COLO668 (cell line): ENCODE measurements around the gene JPH3.

Experiments
- DNase-seq: peaks from one replicate; lab custom pipeline; 2025; ENCODE audit not compliant: unreplicated experiment; lab: John Stamatoyannopoulos, UW

Gene JPH3

DNA sequence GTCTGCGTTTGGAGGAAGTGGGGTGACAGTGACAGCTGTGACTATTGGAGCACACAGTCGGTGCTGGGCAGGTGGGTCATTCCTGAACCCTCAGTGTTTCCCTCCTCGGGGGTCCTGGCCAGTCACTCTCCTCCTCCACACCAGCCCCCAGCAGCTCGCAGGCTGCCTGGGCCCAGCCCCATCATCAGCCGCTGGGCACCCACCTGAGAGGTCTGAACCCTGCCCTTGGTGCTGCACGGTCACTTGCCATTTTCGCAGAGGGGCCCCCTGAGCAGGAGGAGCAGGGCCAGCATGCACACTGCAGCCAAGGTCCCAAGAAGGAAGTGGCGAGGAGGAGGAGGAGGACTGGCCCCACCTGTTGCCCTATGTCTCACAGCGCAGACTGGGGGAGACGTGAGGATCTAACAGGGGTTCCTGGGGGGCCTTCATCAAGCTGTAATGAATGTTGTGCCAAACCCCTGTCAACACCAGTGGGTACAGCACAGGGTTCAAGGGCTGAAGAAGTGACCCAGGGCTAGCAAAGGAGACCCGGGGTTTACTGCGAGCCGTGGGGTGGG is 23.0 kb downstream of the JPH3 start:
- no peak for DNase-seq

DNA sequence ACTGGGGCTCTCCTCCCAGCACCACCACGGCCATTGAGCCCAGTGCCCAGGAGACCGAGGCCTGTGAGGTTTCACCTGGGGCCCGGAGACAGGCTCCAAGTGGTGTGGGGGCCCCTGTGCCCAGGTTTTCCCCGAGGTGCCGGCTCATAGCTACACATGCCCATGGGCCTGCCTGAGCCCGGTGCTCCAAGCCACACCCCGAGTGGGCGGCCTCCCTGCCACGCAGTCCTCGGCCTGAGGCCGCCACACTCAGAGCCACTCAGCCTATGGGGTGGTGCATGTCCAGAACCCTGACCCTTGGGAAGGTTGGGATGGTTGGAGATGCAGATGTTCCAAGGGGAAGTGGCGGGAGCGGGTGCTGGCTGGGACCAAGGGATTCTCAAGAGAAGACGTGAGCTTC is 24.1 kb downstream of the JPH3 start:
- DNase-seq = no peak

GRCh38 chr16:87626905-87627304 is 24.6 kb downstream of the JPH3 start:
- no peak for DNase-seq

GRCh38 chr16:87627542-87628245 is 25.4 kb downstream of the JPH3 start:
- no peak for DNase-seq

- DNase-seq = no peak
These were observed 26.1 kb downstream of the JPH3 start for GRCh38 chr16:87628246-87628923.

- peak; percentile 12 for DNase-seq
These were observed 26.6 kb downstream of the JPH3 start for GRCh38 chr16:87628940-87629339.

- no peak for DNase-seq
These were observed 28.8 kb downstream of the JPH3 start for GRCh38 chr16:87631067-87631466.

GRCh38 chr16:87634411-87634810 is 32.1 kb downstream of the JPH3 start:
- no peak for DNase-seq

DNA sequence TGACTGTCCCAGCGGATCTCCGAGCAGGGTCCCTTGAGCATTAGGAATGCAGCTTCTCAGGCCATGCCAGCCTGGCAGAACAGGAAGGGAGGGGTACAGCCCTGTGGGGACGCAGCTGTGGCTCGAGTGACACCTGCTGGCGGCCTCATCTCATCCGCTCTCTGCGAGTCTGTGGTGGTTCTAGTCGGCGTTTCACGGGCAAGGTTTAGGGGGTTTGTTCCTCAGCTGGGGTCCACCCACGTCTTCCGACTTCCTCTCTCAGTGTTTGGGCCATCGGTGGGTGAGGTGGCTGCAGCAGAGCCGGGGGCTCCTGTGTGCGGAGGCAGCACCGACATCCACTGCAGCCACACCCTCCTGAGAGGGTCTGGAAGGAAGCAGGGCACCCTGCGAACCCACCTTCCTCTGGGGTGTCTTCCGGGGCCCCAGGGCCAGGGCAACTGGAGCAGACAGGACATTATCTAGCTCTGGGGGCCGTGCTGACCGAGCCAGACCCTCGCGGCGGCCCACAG is 33.3 kb downstream of the JPH3 start:
- peak; percentile 70 for DNase-seq

DNA sequence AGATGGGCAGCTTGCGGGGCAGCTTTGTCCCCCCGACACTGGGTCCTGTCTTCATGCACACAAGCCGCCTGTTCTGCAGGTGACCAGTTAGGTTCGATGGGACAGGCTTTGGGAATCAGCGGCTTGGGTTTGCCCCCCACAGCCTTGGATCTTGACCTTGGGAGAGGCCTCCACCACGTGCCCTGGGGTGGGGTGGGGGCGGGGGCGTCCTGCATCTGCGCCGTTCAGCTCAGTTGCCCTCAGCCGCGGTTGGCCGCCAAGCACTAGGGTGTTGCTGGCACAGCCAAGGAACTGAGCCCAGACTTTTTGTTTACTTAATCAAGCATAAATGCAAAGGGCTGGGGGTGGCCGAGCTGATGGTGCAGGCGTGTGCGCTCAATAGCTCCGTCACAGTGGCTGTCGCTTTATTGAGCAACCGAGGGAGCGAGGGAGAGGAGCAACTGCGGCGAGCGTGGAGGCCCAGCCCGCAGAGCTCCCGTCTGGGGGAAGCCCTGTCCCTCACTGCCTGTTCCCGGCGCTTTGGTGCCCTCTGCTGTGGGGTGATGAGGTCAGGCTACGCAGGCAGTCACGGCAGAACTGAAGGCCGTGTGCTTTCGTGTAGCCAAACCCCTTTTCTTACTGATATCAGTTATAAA is 33.9 kb downstream of the JPH3 start:
- peak; percentile 78 for DNase-seq

DNA sequence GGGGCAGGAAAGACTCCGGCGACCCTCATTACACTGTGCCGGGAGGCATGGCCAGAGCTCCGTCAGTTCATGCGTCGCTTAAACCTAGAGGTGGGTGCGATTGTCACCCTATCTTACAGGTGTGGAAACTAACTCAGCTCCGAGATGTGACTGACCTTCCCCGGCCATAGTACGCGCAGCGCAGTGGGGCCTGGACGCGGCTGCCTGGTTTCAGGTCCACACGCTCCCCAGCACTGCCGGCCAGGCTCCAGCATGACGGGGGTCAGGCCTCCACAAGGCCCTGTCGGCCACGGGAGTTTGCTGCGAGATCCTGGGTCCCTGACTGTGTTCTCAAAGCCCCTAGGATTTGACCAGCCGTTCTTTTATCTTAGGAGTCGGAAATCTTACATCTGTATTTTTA is 34.4 kb downstream of the JPH3 start:
- no peak for DNase-seq

GRCh38 chr16:87637357-87637756 is 35.0 kb downstream of the JPH3 start:
- DNase-seq = no peak

DNA sequence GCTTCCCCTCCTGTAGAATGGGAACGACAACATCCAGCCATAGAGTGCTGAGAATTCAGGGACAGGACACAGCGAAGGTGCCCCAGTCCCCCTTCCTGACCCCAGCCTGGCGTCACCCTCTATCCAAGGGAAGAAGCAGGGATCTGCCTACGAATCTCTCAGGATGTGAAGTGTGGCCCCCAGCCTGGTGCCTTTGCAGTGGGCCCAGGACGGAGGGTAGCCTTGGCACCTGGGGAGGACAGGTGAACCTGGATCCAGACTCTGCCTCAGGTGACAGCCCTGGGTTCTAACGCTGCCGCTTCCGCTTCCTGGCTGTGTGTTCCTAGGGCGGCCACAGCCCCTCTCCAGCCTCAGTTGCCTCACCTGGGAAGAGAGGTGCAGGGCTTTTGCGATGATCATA is 36.4 kb downstream of the JPH3 start:
- DNase-seq = no peak

GRCh38 chr16:87641721-87642120 is 39.4 kb downstream of the JPH3 start:
- DNase-seq = no peak

DNA sequence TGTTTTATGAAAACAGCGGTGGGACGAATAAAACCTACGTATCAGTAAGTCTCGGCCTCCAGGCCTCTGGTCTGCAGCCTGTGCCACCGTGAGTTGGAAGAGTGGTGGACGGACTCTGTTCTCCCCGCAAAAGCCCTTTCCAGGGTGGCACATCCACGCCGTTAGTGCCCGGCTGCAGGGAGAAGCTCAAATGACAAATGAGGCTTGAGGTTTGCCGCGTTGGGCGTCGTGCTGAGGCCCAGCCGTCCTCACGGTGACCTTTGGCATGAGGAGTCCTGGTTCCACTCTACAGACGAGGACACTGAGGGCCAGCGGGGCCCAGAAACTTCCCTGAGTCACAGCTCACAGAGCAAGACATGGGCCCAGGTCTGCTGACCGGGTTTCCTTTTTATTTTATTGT is 40.2 kb downstream of the JPH3 start:
- no peak for DNase-seq

- DNase-seq = no peak
These were observed 41.9 kb downstream of the JPH3 start for GRCh38 chr16:87644186-87644585.

DNA sequence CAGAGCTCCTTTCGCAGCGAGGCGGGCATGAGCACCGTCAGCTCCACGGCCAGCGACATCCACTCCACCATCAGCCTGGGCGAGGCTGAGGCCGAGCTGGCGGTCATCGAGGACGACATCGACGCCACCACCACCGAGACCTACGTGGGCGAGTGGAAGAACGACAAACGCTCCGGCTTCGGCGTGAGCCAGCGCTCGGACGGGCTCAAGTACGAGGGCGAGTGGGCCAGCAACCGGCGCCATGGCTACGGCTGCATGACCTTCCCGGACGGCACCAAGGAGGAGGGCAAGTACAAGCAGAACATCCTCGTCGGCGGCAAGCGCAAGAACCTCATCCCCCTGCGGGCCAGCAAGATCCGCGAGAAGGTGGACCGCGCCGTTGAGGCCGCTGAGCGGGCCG is 42.3 kb downstream of the JPH3 start:
- no peak for DNase-seq

- no peak for DNase-seq
These were observed 43.5 kb downstream of the JPH3 start for GRCh38 chr16:87645802-87646201.

DNA sequence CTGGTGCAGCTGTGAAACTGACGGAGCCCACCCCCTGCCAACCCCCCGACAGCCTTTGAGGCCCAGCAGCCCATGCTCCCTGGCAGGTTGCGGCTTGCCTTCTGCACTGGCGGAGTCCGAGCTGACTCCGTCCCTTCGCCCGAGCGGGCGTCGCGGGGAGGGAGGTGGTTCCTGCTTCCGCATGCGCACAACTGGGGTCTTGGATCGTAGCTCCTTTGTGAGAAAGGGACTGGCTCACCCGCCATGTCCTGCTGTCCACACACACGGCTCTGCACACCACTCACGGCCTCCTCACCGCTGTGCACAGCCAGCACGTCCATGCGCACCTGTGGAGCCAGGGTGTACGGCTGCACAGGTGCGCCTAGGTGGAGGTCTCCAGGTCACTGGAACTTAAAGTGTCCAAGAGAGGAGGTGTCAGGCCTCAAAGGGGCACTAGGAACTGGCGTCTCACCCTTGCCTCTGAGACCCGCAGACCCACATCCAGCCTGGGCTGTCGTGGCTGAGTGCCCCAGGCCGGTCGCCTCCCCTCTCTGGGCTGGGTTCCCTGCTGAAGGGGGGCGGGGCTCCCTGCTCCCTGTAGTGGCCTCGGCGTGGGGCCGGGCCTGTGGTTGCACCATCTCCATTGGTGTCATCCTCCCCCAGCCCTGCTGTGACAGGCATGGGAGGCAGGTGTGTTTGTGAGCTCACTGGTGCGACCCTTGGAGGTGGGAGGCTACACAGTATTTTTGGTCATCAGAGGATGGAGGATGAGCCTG is 45.3 kb downstream of the JPH3 start:
- no peak for DNase-seq

- DNase-seq = no peak
These were observed 45.9 kb downstream of the JPH3 start for GRCh38 chr16:87648236-87648635.
